ENCODE results near the gene SUMO3. TPM values are rescaled to one million over a fixed set of nuclear protein-coding genes. Genes with fewer than 3 reads are reported as not detected.

Gene SUMO3
- total RNA-seq, 1 experiment from 2014 or later = 154 TPM

GRCh38 chr21:44831227-44831860 lies 13.5 kb upstream of the SUMO3 start:
- no peak for DNase-seq (ENCODE audit: low read depth)

DNA sequence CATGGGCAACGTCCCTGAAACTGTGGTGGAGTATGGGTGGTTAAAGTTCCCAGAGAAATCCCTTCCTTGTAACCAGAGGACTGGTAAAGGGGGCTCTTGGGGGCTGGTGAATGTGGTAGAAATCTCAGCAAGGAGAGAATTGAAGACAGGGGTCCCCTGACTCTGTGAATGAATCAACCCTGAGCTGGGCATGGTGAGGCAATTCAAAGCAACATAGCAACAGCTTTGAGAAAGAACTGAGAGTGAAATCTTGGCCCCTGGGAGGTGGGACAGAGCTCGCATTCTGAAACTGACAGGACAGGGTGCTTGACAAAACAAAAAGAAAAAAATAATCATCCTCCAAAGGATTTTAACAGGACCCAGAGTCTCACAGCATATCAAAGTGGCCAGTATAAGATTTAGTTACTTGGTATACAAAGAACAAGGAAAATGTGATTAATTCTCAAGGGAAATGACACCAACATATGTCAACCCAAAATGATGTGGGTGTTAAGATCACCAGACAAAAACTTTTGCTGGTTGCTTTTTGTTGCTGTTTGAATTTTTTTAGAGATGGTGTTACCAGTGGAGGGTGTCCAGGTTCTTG lies 11.7 kb upstream of the SUMO3 start:
- DNase-seq (ENCODE audit: low read depth) = no peak

GRCh38 chr21:44828362-44829056 lies 10.6 kb upstream of the SUMO3 start:
- DNase-seq (ENCODE audit: low read depth) = no peak

DNA sequence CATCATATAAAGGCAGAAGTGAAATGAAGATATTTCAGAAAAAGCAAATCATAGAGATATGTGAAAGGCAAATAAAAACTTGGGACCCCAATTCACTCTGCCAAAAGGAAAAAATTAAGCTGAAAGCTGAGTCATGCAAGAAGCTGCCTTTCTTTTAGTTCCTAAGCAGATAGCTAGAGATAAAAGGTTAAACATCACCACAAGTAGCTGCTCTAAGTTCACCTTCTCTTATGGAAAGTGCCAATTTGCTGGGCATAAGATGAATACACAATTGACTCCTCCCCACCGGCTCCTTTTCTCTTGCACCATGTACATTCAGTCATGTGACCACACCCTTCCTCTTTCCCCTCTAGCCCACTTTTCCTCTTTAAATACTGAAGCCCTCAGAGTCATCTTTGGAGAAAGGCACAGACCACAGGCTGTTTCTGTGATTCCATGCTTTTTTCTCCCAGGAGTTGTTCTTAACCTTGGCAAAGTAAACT lies 5.4 kb upstream of the SUMO3 start:
- no peak for DNase-seq (ENCODE audit: low read depth)

DNA sequence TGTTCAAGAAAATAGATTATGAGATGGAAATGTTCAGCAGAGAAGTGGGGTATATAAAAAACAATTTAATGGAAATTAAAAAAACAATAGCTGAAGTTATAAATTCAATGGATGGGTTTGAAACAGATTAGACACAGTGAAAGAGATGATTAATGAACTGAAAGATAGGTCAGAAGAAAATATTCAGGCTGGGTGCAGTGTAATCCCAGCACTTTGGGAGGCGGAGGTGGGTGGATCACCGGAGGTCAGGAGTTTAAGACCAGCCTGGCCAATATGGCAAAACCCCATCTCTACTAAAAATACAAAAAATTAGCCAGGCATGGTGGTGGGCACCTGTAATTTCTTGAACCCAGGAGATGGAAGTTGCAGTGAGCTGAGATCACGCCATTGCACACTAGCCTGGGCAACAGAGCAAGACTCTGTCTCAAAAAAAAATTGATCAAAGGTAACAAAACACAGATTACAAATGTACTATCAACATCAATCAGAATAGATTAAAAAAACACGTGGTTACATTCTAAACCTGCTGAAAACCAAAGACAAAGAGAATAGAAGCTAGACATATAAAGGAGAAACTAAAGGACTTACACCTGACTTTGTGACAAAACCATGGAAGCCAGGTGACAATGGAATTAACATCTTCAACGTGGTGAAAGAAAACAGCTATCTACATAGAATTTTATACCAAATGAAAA lies 4.8 kb upstream of the SUMO3 start:
- DNase-seq (ENCODE audit: low read depth) = no peak

DNA sequence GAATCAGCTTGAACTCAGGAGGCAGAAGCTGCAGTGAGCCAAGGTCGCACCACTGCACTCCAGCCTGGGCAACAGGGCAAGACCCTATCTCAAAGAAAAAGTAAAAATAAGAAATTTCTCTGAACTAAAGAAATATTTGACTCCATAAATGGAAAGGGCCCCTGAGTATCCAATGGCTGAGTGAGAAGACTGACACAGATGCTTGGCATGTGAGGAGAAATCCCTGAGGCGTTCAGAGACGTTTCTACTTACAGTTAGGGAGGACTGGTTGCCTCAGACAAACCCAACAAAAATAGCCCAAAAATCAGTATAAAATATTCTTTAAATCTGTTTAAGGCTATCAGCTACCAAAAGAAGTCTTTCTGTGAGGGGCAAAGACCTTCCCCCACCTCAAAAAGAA lies 3.0 kb upstream of the SUMO3 start:
- no peak for DNase-seq (ENCODE audit: low read depth)

DNA sequence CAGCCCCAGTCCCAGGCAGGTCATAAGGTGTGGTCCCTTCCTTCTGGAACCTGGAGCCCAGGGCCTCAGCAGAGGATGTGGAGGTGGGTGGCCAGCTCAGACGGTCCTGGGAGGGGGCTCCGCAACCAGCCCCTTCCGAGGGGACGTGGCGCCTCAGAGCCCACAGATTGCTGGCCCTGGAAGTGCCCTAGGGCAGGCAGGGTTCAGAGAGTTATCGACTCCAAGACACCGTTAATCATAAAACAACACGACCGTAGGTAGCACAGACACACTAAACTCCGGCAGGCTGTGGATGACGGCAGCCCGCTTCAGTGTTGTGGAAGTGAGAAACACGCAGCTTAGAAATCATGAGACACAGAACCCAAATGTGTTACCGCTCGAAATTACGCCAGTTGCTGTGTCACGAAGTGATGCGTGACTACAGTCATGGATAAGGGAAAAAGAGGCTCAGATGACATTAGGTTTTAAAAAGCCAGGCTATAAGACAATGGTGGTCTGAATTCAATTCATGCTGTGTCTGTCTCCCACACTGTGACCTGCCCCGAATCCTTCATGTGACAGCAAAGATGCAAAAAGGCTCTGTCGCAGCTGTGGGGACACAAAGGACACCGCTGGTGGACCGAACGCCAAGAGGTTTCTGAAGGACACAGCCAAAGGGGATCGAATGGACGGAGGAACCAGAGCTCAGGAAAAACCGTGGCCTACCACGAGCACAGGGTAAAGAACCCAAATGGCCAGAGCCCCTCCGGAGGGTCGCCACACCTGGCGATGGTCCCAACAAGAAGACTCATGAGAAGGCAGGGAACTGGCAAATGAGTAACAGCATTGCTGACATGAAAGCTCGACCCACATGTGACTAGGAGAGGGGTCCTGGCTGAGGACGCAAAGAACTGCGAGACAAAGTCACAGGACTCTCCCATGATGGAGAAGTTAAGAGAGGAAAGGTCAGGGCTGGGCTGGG lies 1.7 kb upstream of the SUMO3 start:
- no peak for DNase-seq (ENCODE audit: low read depth)

- no peak for DNase-seq (ENCODE audit: low read depth)
These were observed 764 bp upstream of the SUMO3 start for GRCh38 chr21:44818640-44819011.

DNA sequence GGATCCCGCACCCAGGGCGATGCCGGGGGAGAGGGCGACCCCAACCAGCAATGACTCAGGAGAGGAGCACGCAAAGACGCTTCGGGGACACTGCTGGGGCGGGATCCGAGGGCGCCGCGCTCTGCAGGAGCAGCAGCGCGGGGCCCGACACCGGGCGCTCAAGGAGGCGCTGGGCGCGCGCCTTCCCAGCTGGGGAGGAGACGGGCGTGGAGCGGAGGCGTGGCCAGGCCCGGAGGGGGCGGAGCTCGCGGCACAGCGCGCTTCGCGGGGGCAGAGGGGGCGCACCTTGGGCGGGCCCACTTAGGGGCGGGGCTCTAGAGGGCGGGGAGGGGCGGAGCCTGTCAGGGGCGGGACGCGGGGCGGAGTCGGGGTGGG lies 369 bp downstream of the SUMO3 start:
- peak; percentile 67 for DNase-seq (ENCODE audit: low read depth)

DNA sequence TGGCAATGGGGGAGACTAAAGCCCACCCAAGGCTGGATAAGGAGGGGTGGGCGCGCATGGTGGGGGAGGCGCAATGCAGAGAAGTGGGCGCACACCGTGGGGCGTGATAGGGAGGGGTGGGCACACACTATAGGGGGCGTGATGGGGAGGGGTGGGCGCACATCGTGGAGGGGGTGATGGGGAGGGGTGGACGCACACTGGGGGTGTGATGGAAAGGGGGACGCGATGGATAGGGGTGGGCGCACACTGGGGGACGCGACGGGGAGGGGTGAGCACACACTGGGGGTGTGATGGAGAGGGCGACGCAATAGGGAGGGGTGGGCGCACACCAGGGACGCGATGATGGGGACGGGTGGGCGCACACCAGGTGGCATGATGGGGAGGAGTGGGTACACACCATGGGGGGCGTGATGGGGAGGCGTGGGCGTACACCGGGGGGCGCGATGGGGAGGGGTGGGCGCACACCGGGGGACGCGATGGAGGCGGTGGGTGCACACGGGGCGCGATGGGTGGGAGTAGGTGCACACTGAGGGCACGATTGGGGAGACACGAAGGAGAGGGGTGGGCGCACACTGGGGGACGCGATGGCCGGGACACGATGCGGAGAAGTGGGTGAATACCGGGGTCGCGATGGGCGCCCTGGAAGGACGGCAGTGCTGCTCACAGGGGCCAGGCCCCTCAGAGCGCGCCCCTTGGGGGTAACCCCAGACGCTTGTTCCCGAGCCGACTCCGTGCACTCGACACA lies 929 bp downstream of the SUMO3 start:
- no peak for DNase-seq (ENCODE audit: low read depth)

GRCh38 chr21:44815852-44816628 lies 1.8 kb downstream of the SUMO3 start:
- no peak for DNase-seq (ENCODE audit: low read depth)

- no peak for DNase-seq (ENCODE audit: low read depth)
These were observed 2.6 kb downstream of the SUMO3 start for GRCh38 chr21:44815225-44815624.

- no peak for DNase-seq (ENCODE audit: low read depth)
These were observed 3.3 kb downstream of the SUMO3 start for GRCh38 chr21:44814498-44815023.

- DNase-seq (ENCODE audit: low read depth) = no peak
These were observed 4.1 kb downstream of the SUMO3 start for GRCh38 chr21:44813727-44814126.

- DNase-seq (ENCODE audit: low read depth) = no peak
These were observed 4.7 kb downstream of the SUMO3 start for GRCh38 chr21:44813149-44813548.

- no peak for DNase-seq (ENCODE audit: low read depth)
These were observed 5.2 kb downstream of the SUMO3 start for GRCh38 chr21:44812640-44813039.

- DNase-seq (ENCODE audit: low read depth) = no peak
These were observed 7.1 kb downstream of the SUMO3 start for GRCh38 chr21:44810779-44811178.

- no peak for DNase-seq (ENCODE audit: low read depth)
These were observed 12.0 kb downstream of the SUMO3 start for GRCh38 chr21:44805859-44806258.

DNA sequence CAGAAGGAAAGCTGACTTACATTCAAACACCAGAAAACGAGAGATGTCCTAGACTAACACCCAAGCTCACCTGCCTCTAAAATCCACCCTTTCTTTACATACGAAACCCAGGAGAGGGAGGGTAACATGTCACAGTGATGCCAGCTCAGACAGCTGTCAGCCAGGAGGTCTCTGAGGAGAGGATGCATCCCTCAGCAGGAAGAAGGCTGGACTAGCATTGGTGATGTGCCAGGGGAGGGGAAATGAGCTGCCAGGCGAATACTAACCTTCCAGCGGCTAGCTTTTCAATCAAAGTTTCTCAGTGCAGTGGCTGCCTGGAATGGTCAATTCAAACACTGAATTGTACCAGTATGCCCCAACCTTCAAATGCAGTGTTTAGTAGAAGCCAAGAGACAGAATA lies 12.6 kb downstream of the SUMO3 start:
- no peak for DNase-seq (ENCODE audit: low read depth)

Data from HT1080 (cell line).